ENCODE data around the gene LSM4. TPM values are rescaled to one million over a fixed set of nuclear protein-coding genes. Genes with fewer than 3 reads are reported as not detected.
"Not testable (repeated sequence)": the region's sequence is repeated elsewhere in the genome, so short reads cannot be mapped to it uniquely, and the experiment has no call there.

LSM4 gene
- total and polyA plus RNA-seq, 2 experiments from 2014 or later: 200 to 203 TPM

DNA sequence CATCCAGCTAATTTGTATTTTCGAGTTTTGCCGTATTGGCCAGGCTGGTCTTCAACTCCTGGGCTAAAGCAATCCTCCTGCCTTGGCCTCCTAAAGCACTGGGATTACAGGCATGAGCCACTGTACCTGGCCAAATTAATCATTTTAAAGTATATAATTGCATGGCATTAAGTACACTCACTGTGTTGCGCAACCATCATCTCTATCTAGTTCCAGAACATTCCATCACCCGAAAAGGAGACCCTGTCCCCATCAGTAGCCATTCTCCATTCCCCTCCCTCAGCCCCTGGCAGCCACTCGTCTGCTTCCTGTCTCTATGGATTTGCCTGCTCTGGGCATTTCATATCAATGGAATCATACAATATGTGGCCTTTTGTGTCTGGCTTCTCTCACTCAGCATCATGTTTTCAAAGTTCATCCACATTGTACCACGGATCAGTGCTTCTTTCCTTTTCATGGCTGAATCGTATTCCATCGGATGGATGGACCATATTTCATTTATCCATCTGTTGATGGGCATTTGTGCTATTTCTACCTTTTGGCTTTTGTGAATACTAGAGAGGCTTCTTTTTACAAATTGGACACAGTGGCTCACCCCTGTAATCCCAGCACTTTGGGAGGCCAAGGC is 30.6 kb upstream of the LSM4 start:
- no peaks in the 10 kb centered on the region for H3K9me3 ChIP-seq (ENCODE audit: low read depth)
- in situ Hi-C loops (cut with MboI): loop anchor here (5.0 kb wide), 1 partner anchor 49 kb away; no protein-coding TSS in a partner anchor
- H3K4me2 ChIP-seq (ENCODE audit: unreplicated experiment): no peak overlapping the region
- no peaks in the 10 kb centered on the region for H3F3A ChIP-seq (ENCODE audit: insufficient read depth)
- no peak overlapping the region for H3K4me3 ChIP-seq
- H3K36me3 ChIP-seq (ENCODE audit: low read depth): 0 out of 2 replicates have a peak, but pooled peaks cover 4% of the 10 kb centered on the region
- no peak for DNase-seq
- H3K9ac ChIP-seq: no peak overlapping the region
- H3K27ac ChIP-seq: no peak overlapping the region
- no peaks in the 10 kb centered on the region for H3K27me3 ChIP-seq (replicated peaks; ENCODE audit: insufficient read depth)
- H3K79me2 ChIP-seq (ENCODE audit: insufficient read depth): no peaks in the 10 kb centered on the region
- 79 to 80% methylated on average over 8 of the region's 8 CpGs for WGBS, 2 experiments (ENCODE audit: low coverage in 1 of 2, low lambda C conversion rate in 2 of 2, missing lambda C conversion rate in 2 of 2)
- H2AFZ ChIP-seq: no peak overlapping the region
- no peaks in the 10 kb centered on the region for H3K9me2 ChIP-seq (ENCODE audit: insufficient read depth)
- TF ChIP-seq EZH2 (IDR thresholded peaks at IDR 0.05; ENCODE audit: insufficient read depth, poor library complexity, severe bottlenecking) (no peak), EZH2phosphoT487 (IDR thresholded peaks at IDR 0.05; ENCODE audit: insufficient read depth, low read depth) (no peak)
- H3K4me1 ChIP-seq (ENCODE audit: insufficient read depth): peaks cover 3% of the 10 kb centered on the region; the same call in 1 of the 2 replicates
- no peaks in the 10 kb centered on the region for H4K20me1 ChIP-seq (ENCODE audit: insufficient read depth)

DNA sequence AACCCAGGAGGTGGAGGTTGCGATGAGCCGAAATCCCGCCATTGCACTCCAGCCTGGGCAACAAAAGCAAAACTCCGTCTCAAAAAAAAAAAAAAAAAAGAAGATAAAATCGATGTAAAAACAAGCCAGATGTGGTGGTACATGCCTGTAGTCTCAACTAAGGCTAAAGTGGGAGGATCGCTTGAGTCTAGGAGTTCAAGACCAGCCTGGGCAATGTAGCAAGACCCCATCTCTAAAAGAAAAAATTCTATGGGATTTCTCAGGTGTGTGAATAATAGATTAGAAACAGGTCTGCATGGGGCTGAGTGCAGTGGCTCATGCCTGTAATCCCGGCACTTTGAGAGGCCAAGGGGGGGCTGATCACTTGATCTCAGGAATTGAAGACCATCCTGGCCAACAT is 28.7 kb upstream of the LSM4 start:
- in situ Hi-C loops (cut with MboI): loop anchor here (5.0 kb wide), 1 partner anchor 51 kb away; no protein-coding TSS in a partner anchor
- H3K27ac ChIP-seq: no peak overlapping the region
- H3K9ac ChIP-seq: no peak overlapping the region
- H2AFZ ChIP-seq: no peak overlapping the region
- TF ChIP-seq EZH2phosphoT487 (IDR thresholded peaks at IDR 0.05; ENCODE audit: insufficient read depth, low read depth) (no peak), EZH2 (IDR thresholded peaks at IDR 0.05; ENCODE audit: insufficient read depth, poor library complexity, severe bottlenecking) (no peak)
- H3K9me3 ChIP-seq (ENCODE audit: low read depth): no peaks in the 10 kb centered on the region
- no peak for DNase-seq
- H3K4me1 ChIP-seq (ENCODE audit: insufficient read depth): peaks cover 3% of the 10 kb centered on the region; the same call in 1 of the 2 replicates
- no peaks in the 10 kb centered on the region for H3K27me3 ChIP-seq (replicated peaks; ENCODE audit: insufficient read depth)
- H3F3A ChIP-seq (ENCODE audit: insufficient read depth): no peaks in the 10 kb centered on the region
- H3K36me3 ChIP-seq (ENCODE audit: low read depth): 0 out of 2 replicates have a peak, but pooled peaks cover 4% of the 10 kb centered on the region
- no peak overlapping the region for H3K4me3 ChIP-seq
- H3K4me2 ChIP-seq (ENCODE audit: unreplicated experiment): no peak overlapping the region
- 91 to 94% methylated on average over 7 of the region's 7 CpGs for WGBS, 2 experiments (ENCODE audit: low coverage in 1 of 2, low lambda C conversion rate in 2 of 2, missing lambda C conversion rate in 2 of 2)
- H3K79me2 ChIP-seq (ENCODE audit: insufficient read depth): no peaks in the 10 kb centered on the region
- no peaks in the 10 kb centered on the region for H4K20me1 ChIP-seq (ENCODE audit: insufficient read depth)
- H3K9me2 ChIP-seq (ENCODE audit: insufficient read depth): no peaks in the 10 kb centered on the region

DNA sequence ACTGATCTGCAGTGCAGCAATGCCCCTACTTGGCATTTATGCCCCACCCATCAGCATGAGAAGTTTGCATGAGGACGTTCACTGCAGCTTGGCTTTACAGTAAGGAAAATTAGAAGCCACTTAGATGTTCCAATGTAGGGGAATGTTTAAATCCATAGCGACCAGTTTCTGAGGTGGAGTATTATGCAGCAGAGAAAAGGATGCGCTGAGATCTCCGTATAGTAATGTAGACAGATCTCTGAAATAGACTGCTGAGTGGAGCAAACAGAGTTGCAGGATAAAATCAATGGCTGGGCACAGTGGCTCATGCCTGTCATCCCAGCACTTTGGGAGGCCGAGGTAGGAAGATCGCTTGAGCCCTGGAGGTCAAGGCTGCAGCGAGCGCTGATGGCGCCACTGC is 27.6 kb upstream of the LSM4 start:
- in situ Hi-C loops (cut with MboI): loop anchor here (5.0 kb wide), 1 partner anchor 52 kb away; no protein-coding TSS in a partner anchor
- DNase-seq: no peak
- WGBS, 2 experiments (ENCODE audit: low coverage in 1 of 2, low lambda C conversion rate in 2 of 2, missing lambda C conversion rate in 2 of 2): 82 to 86% methylated on average over 9 of the region's 9 CpGs
- Histone ChIP-seq H3K9me2 (ENCODE audit: insufficient read depth) (no peaks in the 10 kb centered on the region), H3K4me3 (no peak overlapping the region), H3K27ac (no peak overlapping the region), H3K9me3 (ENCODE audit: low read depth) (no peaks in the 10 kb centered on the region), H4K20me1 (ENCODE audit: insufficient read depth) (no peaks in the 10 kb centered on the region), H3K36me3 (ENCODE audit: low read depth) (0 out of 2 replicates have a peak, but pooled peaks cover 4% of the 10 kb centered on the region), H3K9ac (no peak overlapping the region), H3K4me2 (ENCODE audit: unreplicated experiment) (no peak overlapping the region), H3K79me2 (ENCODE audit: insufficient read depth) (no peaks in the 10 kb centered on the region), H3K4me1 (ENCODE audit: insufficient read depth) (peaks cover 3% of the 10 kb centered on the region; the same call in 1 of the 2 replicates), H3K27me3 (replicated peaks; ENCODE audit: insufficient read depth) (no peaks in the 10 kb centered on the region), H3F3A (ENCODE audit: insufficient read depth) (no peaks in the 10 kb centered on the region), H2AFZ (no peak overlapping the region)
- TF ChIP-seq EZH2 (IDR thresholded peaks at IDR 0.05; ENCODE audit: insufficient read depth, poor library complexity, severe bottlenecking) (no peak), EZH2phosphoT487 (IDR thresholded peaks at IDR 0.05; ENCODE audit: insufficient read depth, low read depth) (no peak)

DNA sequence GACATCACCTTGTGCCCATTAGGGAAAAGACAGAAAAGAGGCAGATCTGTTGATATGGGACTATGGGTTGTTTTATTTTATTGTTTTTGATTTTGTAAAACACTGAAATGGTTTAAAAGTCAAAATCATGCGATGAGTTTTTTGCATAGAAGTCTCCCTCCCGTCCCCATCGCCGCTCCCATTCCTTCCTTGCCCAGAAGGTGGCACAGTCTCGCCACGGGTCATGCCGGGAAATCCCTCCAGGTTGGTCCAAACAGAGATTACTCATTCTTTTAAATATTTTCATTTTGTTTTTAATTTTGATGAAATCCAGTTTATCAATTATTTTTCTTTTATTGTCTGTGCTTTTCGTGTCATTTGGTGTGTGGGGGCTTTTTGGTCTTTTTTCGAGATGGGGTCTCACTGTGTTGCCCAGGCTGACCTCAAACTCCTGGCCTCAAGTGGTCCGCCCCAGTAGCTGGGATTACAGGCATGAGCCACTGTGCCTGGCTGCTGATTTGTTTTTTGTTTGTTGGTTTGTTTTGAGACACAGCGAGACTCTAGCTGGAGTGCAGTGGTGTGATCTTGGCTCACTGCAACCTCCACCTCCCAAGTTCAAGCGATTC is 26.8 kb upstream of the LSM4 start:
- Histone ChIP-seq H3K36me3 (ENCODE audit: low read depth) (0 out of 2 replicates have a peak, but pooled peaks cover 4% of the 10 kb centered on the region), H2AFZ (no peak overlapping the region), H4K20me1 (ENCODE audit: insufficient read depth) (no peaks in the 10 kb centered on the region), H3K27me3 (replicated peaks; ENCODE audit: insufficient read depth) (no peaks in the 10 kb centered on the region), H3K9me3 (ENCODE audit: low read depth) (no peaks in the 10 kb centered on the region), H3K9ac (no peak overlapping the region), H3K4me2 (ENCODE audit: unreplicated experiment) (no peak overlapping the region), H3K79me2 (ENCODE audit: insufficient read depth) (no peaks in the 10 kb centered on the region), H3K4me3 (no peak overlapping the region), H3K27ac (no peak overlapping the region), H3K4me1 (ENCODE audit: insufficient read depth) (peaks cover 3% of the 10 kb centered on the region; the same call in 1 of the 2 replicates), H3F3A (ENCODE audit: insufficient read depth) (no peaks in the 10 kb centered on the region), H3K9me2 (ENCODE audit: insufficient read depth) (no peaks in the 10 kb centered on the region)
- peak; percentile 82 for DNase-seq
- in situ Hi-C loops (cut with MboI): loop anchor here (5.0 kb wide), 1 partner anchor 53 kb away; no protein-coding TSS in a partner anchor
- WGBS, 2 experiments (ENCODE audit: low coverage in 1 of 2, low lambda C conversion rate in 2 of 2, missing lambda C conversion rate in 2 of 2): 19 to 20% methylated on average over 12 of the region's 12 CpGs
- no peak for TF ChIP-seq EZH2 (IDR thresholded peaks at IDR 0.05; ENCODE audit: insufficient read depth, poor library complexity, severe bottlenecking)

DNA sequence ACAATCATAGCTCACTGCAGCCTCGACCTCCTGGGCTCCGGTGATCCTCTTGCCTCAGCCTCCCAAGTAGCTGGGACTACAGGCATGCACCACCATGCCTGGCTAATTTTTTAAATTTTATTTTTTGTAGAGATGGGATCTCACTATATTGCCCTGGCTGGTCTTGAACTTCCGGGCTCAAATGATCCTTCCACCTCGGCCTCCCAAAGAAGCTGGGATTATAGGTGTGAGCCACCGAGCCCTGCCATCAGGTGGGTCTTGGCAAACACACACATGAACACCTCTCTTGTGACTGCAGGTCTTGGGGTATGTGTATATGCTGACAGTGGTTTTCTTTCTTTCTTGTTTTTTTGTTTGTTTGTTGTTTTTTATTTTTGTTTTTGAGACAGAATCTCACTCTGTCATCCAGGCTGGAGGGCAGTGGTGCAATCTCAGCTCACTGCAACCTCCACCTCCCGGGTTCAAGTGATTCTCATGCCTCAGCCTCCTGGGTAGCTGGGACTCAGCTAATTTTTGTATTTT is 26.0 kb upstream of the LSM4 start:
- H3K4me3 ChIP-seq; H3K79me2 ChIP-seq (ENCODE audit: insufficient read depth); in situ Hi-C loops (cut with MboI); H3K9ac ChIP-seq; H3K27ac ChIP-seq; H2AFZ ChIP-seq; H3K9me2 ChIP-seq (ENCODE audit: insufficient read depth); H3K4me1 ChIP-seq (ENCODE audit: insufficient read depth); DNase-seq; H3F3A ChIP-seq (ENCODE audit: insufficient read depth); H3K27me3 ChIP-seq (replicated peaks; ENCODE audit: insufficient read depth); H4K20me1 ChIP-seq (ENCODE audit: insufficient read depth); H3K4me2 ChIP-seq (ENCODE audit: unreplicated experiment); H3K9me3 ChIP-seq (ENCODE audit: low read depth); H3K36me3 ChIP-seq (ENCODE audit: low read depth): not testable (repeated sequence)
- WGBS, 2 experiments (ENCODE audit: low coverage in 1 of 2, low lambda C conversion rate in 2 of 2, missing lambda C conversion rate in 2 of 2): 45 to 50% methylated on average over 6 of the region's 6 CpGs
